Measurements from ENCODE around the gene LRP4.

DNA sequence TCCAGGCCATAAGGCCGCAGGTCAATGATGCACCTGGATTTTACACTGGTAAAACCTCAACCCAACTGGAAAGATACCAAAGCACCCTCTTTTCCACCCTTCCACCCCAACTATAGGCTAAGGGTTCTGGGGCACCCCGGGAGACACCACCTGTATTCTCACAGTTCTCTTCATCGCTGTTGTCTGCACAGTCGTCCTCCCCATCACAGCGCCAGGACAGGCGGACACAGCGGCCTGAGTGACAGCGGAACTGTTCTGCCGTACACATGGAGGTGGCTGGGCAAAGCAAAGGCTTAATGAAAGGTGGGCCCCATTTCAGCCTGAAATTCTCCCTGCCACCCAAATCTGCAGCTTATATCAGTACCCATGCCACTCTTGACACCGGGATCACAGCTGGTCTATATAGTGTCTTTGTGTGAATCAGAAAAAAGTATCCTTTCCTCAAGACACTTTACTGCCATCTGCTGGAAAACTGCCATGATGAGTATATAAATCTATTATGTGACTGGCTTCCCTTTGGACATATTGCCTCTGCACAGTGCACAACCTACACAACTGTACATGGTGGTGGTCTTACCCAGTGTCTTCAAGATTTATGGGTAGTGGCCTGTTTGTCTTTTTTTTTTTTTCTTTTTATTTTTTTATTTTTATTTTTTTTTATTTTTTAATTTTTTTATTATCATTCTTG is 21.5 kb downstream of the LRP4 start:
- TF ChIP-seq, protein P1, sequence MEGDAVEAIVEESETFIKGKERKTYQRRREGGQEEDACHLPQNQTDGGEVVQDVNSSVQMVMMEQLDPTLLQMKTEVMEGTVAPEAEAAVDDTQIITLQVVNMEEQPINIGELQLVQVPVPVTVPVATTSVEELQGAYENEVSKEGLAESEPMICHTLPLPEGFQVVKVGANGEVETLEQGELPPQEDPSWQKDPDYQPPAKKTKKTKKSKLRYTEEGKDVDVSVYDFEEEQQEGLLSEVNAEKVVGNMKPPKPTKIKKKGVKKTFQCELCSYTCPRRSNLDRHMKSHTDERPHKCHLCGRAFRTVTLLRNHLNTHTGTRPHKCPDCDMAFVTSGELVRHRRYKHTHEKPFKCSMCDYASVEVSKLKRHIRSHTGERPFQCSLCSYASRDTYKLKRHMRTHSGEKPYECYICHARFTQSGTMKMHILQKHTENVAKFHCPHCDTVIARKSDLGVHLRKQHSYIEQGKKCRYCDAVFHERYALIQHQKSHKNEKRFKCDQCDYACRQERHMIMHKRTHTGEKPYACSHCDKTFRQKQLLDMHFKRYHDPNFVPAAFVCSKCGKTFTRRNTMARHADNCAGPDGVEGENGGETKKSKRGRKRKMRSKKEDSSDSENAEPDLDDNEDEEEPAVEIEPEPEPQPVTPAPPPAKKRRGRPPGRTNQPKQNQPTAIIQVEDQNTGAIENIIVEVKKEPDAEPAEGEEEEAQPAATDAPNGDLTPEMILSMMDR (conservative IDR thresholded peaks at IDR 0.05 in 1 of 2, IDR thresholded peaks at IDR 0.05 in 1 of 2; ENCODE audit: low read depth in 1 of 2, low read length in 2 of 2), result peak; percentile 6 to 26
- no peak for TF ChIP-seq EZH2 (IDR thresholded peaks at IDR 0.05; ENCODE audit: low read length, missing control alignments)
